Stimulated activated CD4-positive, alpha-beta T cell treated with anti-CD3 and anti-CD28 coated beads, Interleukin-12 subunit alpha, Interleukin-12 subunit beta, amount 100 ng/mL, for 4 hours (primary cell): ENCODE measurements around the gene RPUSD1.
"Not testable (repeated sequence)": the region's sequence is repeated elsewhere in the genome, so short reads cannot be mapped to it uniquely, and the experiment has no call there.

Source experiments
- DNase-seq: peaks from one replicate; pipeline ENCODE4 v3.0.0-alpha.2; 2020

Gene RPUSD1

GRCh38 chr16:782258-782657, 5.9 kb downstream of the RPUSD1 start:
- DNase-seq: no peak

DNA sequence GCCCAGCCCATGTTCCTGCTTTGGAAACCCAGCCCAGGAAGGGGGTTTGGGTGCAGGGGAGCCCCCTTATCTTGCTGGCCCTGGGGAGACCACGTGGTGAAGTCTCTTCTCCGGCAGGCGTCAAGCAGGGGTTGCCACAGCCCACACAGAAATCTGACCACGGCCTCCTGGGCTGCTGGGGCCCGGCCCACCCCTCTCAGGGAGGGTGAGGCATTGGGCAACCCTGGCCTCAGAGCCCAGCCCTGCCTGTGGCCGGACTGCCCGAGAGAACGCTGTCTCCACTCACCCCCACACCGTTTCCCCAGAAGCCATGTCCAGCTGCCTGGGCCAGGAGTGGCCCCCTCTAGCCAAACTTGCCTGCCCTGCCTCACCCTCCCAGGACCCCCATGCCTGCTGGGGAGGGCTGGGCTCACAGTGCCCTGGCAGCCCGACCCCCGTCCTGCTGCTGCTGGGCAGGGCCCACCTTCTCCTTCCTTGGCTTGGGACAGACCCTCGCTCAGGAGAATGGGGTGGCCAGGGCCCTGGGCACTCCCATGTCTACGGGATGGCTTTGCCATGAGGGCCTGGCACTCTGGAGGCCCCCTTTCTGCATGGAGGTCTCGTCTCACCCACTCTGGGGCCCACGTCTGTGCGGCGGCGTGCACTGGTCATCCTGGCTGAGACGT, 6.7 kb downstream of the RPUSD1 start:
- no peak for DNase-seq

DNA sequence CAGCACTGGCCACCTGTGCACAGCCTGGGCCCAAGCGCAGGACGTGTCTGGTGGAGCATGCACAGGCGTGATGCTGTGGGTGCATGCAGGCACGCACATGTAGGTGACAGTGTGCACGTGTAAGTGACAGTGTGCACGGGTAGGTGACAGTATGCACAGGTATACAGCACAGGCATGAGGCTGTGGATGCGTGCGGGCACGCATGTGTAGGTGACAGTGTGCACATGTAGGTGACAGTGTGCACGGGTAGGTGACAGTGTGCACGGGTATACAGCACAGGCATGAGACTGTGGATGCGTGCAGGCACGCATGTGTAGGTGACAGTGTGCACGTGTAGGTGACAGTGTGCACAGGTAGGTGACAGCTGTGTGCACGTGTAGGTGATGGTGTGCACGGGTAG, 7.9 kb downstream of the RPUSD1 start:
- DNase-seq: no peak

- DNase-seq: no peak
Measured at GRCh38 chr16:779561-779960, 8.6 kb downstream of the RPUSD1 start.

- DNase-seq: no peak
Measured at GRCh38 chr16:778909-779527, 9.2 kb downstream of the RPUSD1 start.

DNA sequence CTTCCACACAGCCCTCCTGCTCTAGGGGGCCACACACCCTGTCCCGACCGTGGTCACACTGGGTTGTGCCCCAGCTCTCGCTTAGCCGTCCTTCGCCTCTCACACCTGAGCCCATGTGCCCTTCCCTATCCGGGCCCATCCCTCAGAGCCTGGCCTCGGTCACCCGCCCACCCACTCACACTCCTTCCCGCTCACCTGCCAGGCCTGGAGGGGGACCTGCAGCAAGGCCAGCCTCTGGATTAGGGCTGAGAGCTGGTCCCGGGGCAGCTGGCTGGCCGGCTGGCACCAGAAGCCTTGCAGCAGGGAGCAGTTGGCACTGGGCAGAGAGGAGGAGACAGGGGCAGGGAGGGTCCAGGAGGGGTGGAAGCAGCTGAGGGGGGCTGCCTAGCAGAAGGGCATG, 9.7 kb downstream of the RPUSD1 start:
- DNase-seq: no peak

DNA sequence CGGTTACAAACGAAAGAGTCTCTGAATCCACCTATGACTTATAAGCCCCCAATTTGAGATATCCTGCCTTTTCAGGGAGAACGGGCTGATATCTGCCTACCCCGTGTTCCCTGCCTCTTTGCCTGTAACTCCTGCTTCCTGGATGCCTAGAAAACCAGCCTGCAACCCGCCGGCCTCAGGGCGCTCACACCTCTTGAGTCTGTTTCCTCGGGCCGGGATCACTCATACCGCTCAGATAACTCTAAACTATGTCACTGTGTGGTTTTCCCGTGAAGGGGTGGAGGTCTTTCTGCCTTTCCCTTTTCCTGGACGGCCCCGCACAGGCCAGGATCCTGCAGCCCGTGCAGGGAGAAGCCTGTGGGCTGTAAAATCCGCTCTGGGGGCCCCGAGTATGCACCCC, 10.4 kb downstream of the RPUSD1 start:
- no peak for DNase-seq

DNA sequence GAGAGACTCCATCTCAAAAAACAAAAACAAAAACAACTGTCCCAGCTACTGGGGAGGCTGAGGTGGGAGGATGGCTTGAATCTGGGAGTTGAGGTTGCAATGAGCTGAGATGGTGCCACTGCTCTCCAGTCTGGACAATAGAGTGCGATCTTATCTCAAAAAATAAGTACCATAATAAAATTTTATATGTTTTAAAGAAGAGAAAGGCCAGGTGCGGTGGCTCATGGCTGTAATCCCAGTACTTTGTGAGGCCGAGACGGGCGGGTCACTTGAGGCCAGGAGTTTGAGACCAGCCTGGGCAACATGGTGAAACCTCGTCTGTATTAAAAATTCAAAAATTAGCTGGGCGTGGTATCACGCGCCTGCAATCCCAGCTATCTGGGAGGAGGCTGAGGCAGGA, 11.4 kb downstream of the RPUSD1 start:
- no peak for DNase-seq

- not testable (repeated sequence) for DNase-seq
Measured at GRCh38 chr16:776298-776697, 11.9 kb downstream of the RPUSD1 start.

DNA sequence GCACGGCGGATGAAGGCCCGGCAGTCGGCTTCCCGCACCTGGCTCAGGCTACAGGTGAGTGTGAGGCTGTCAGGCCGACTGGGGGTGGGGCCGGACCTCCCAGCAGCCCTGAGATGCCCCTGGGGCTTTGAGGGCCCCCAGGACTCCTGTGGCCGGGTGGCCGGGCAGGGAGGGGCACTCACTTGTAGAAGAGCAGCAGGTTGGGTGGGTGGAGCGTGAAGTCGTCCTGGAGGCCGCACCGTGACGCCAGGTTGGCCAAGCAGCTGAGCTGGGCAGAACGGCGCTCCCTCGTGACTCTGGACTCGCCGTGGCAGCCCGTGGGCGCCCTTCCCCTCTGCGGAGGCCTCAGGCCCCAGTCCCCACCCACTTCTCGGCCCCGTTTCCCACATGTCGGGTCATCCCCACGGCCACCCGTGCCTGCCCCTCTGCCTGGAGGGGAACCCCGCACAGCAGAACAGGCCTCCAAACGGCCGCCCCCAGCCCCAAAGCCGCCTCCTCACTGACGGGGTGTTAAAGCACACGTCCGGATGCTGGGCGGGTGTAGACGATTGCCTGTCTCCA, 12.9 kb downstream of the RPUSD1 start:
- DNase-seq: no peak

GRCh38 chr16:774086-775001, 13.8 kb downstream of the RPUSD1 start:
- DNase-seq: no peak

DNA sequence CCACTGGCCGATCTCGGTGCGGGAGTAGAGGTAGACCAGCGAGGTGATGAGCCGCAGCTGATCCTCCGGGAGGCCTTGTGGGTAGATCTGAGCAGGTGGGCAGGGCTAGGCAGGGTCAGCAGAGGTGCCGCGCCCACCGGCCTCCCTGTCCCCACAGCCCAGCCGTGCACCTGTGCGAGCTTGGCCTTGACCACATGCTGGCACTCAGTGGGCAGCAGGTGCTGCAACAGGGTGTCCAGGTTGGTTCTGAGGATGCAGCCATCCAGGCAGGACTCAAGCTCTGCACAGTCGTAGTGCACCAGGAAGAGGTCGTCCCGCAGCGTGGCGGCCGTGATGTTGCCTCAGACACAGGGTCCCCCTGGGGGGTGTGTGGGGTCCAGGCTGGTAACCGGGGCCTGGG, 15.2 kb downstream of the RPUSD1 start:
- DNase-seq: no peak

GRCh38 chr16:770411-770810, 17.8 kb downstream of the RPUSD1 start:
- no peak for DNase-seq

DNA sequence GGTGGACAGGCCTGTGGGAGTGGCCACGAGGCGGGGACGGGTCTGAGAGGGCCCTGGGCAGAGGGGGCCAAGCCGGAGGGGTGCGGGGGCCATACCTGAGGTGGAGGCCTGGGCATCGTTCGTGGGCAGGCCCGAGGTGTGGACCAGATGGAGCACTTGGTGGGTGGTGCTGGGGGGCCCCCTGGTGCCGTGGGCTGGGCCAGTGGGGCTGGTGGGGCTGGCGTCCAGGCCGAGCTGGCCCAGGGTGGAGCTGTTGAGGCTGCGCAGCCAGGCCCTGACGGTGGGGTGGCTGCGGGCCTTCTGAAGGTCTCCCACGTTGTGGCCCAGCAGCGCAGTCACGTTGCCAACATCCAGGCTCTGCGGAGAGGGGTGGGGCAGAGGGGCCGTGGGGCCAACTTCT, 18.2 kb downstream of the RPUSD1 start:
- no peak for DNase-seq

- DNase-seq: no peak
Measured at GRCh38 chr16:769184-769784, 18.9 kb downstream of the RPUSD1 start.

- no peak for DNase-seq
Measured at GRCh38 chr16:768428-768827, 19.8 kb downstream of the RPUSD1 start.

DNA sequence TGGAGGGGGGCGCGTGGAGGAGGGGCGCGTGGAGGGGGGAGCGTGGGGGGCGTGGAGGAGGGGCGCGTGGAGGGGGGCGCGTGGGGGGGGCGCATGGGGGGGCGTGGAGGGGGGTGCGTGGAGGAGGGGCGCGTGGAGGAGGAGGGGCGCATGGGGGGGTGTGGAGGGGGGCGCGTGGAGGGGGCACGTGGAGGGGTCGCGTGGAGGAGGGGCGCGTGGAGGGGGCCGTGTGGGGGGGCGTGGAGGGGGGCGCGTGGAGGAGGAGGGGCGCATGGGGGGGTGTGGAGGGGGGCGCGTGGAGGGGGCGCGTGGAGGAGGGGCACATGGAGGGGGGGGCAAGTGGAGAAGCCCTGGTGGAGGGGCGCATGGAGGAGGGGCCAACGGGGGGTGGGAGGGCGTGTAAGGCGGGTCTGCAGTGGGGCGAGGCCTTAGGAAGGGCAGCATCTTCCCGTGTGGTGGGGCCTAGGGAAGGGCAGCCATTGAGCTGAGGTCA, 20.4 kb downstream of the RPUSD1 start:
- DNase-seq: no peak

DNA sequence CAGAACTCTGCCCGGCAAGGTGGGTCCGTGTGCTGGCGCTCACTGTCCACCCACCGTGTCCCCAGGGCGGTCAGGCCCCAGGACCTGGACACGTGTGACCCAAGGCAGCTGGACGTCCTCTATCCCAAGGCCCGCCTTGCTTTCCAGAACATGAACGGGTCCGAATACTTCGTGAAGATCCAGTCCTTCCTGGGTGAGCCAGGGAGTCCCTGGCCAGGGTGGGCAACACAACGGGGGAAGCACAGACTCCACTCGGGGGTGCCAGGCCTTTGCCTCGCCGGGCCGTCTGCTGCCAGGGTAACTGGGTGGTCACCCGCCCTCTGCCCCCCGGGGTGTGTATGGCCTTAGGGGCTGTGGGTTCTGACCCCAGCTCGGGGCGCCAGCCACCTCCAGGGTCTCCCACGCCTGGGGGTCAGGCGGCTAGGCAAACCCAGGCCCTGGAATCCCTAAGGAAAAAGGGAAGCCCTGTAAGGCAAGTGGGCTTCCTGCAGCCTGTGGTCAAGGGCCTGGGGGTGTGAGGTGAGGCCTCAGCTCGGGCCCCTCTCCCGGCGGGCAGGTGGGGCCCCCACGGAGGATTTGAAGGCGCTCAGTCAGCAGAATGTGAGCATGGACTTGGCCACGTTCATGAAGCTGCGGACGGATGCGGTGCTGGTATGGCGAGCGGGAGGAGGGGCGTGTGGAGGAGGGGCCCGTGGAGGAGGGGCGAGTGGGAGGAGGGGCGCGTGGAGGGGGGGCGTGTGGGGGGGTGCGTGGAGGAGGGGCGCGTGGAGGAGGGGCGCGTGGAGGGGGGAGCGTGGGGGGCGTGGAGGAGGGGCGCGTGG, 21.2 kb downstream of the RPUSD1 start:
- no peak for DNase-seq

GRCh38 chr16:766008-766819, 22.0 kb downstream of the RPUSD1 start:
- DNase-seq: no peak

- DNase-seq: no peak
Measured at GRCh38 chr16:765488-765865, 22.7 kb downstream of the RPUSD1 start.

GRCh38 chr16:764848-765487, 23.2 kb downstream of the RPUSD1 start:
- DNase-seq: no peak
